Measurements from ENCODE around the gene SMYD5. TPM values are rescaled to one million over a fixed set of nuclear protein-coding genes. Genes with fewer than 3 reads are reported as not detected.

SMYD5 gene
- total RNA-seq, 1 experiment from 2014 or later, result 37.4 TPM

GRCh38 chr2:73233932-73234832, 20.1 kb downstream of the SMYD5 start, which contains the start of gene CCT7 (continued):
- no peak for TF ChIP-seq ZNF274 (IDR thresholded peaks at IDR 0.05; ENCODE audit: low read depth, low read length)
- peak; percentile 97 for TF ChIP-seq POLR2A (IDR thresholded peaks at IDR 0.05; ENCODE audit: borderline replicate concordance, extremely low read depth, insufficient read depth, insufficient read length)

GRCh38 chr2:73235315-73236028, 21.4 kb downstream of the SMYD5 start:
- Histone ChIP-seq H3K9me3 (ENCODE audit: control insufficient read depth in 1 of 2, insufficient read depth in 1 of 2, low read depth in 1 of 2, low read length in 2 of 2) (no peaks in the 10 kb centered on the region), H3K4me2 (ENCODE audit: low read length) (peak overlapping the region; percentile 87), H2AFZ (ENCODE audit: low read depth, low read length, poor library complexity, severe bottlenecking) (no peak overlapping the region), H3K9me2 (ENCODE audit: insufficient read depth) (no peaks in the 10 kb centered on the region), H4K20me1 (ENCODE audit: insufficient read depth) (peaks cover 26% of the 10 kb centered on the region; the same call in 1 of the 2 replicates), H3K36me3 (ENCODE audit: control insufficient read depth in 1 of 2, insufficient read depth in 2 of 2, low read length in 2 of 2) (peaks cover 26 to 39% of the 10 kb centered on the region in 2 experiments), H3K27ac (ENCODE audit: low read depth, low read length) (peak overlapping the region; percentile 88), H3K79me2 (ENCODE audit: insufficient read depth, low read length) (peaks cover 66% of the 10 kb centered on the region), H3K4me1 (ENCODE audit: control insufficient read depth in 1 of 2, insufficient read depth in 2 of 2, low read length in 2 of 2) (peaks cover 10 to 27% of the 10 kb centered on the region in 2 experiments; a peak in 3 of 4 replicates), H3K27me3 (ENCODE audit: insufficient read depth, low read length) (no peaks in the 10 kb centered on the region), H3K4me3 (replicated peaks in 1 of 2; ENCODE audit: low read depth in 1 of 2, low read length in 2 of 2) (peak overlapping the region; percentile 90 to 93), H3K9ac (ENCODE audit: low read length) (peak overlapping the region; percentile 95)
- BruUV-seq (replicated peaks), result no TSS peak
- TF ChIP-seq CBX3 (IDR thresholded peaks at IDR 0.05; ENCODE audit: low read depth) (no peak), JUND (IDR thresholded peaks at IDR 0.05) (no peak), EGR1 (IDR thresholded peaks at IDR 0.05; ENCODE audit: low read depth) (no peak), ZNF274 (IDR thresholded peaks at IDR 0.05; ENCODE audit: low read depth, low read length) (no peak), MAX (IDR thresholded peaks at IDR 0.05) (no peak), POLR2A (IDR thresholded peaks at IDR 0.05; ENCODE audit: borderline replicate concordance, extremely low read depth, insufficient read depth, insufficient read length) (no peak), FOSL1 (IDR thresholded peaks at IDR 0.05; ENCODE audit: low read depth) (no peak), RAD21 (IDR thresholded peaks at IDR 0.05; ENCODE audit: low read depth) (no peak), ZBTB33 (IDR thresholded peaks at IDR 0.05; ENCODE audit: extremely low read depth, insufficient replicate concordance, low read length) (no peak), EZH2 (IDR thresholded peaks at IDR 0.05) (no peak), ZFX (IDR thresholded peaks at IDR 0.05) (no peak), SP1 (IDR thresholded peaks at IDR 0.05; ENCODE audit: low read depth) (no peak), POLR2AphosphoS5 (IDR thresholded peaks at IDR 0.05; ENCODE audit: low read depth, low read length) (no peak), SIN3A (IDR thresholded peaks at IDR 0.05; ENCODE audit: low read depth) (no peak), CEBPB (IDR thresholded peaks at IDR 0.05; ENCODE audit: low read depth) (no peak)
- CTCF ChIA-PET, result no interaction called here
- DNase-seq (ENCODE audit: low read depth, low spot score) (no peak), ATAC-seq (no peak)
- intact Hi-C loops (cut with micrococcal nuclease), result loop anchor here (10.0 kb wide), 1 partner anchor 1219 kb away; the partner anchor contains the start of genes INO80B and WBP1
- POLR2A ChIA-PET, result no interaction called here
- RAD21 ChIA-PET (ENCODE audit: low non-redundant PET in 1 of 2, low total read pairs in 2 of 2, uncharacterized antibody in 2 of 2, unreplicated experiment in 2 of 2), result no interaction called here
